NCI-H2029 (cell line): ENCODE measurements around the gene GNA12.

Source experiments
- DNase-seq: peaks from one replicate; lab custom pipeline; 2025; lab: John Stamatoyannopoulos, UW

GNA12 gene

DNA sequence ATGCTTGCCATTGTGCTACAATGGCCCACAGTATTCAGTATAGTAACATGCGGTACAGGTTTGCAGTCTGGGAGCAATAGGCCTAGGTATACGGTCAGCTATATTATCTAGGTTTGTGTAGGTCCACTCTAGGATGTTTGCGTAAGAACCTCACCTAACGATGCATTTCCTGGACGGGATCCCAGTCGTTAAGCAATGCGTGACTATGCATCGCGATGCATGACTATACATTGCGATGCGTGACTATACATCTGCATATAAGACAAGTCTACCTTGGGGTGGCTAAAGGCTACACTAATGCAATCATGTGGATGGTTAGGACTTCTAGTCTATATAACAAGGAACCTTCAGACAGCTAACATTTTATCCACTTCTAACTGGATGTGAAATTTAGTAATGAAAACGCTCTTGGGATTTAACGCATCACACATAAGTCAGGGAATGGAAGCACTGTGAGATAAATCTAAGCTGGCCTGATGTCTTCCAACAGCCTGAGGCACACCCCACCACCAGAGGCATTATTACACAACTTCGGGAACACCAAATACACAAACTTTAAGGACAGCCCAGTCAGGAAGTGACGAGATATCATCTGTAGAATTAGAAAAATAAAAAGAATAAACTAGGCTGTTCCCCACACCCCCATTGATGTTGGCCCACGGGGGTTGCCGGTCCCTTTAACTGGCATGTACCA, 9.2 kb downstream of the GNA12 start:
- DNase-seq: no peak

- DNase-seq: no peak
These were observed 10.8 kb downstream of the GNA12 start for GRCh38 chr7:2833083-2833910.

DNA sequence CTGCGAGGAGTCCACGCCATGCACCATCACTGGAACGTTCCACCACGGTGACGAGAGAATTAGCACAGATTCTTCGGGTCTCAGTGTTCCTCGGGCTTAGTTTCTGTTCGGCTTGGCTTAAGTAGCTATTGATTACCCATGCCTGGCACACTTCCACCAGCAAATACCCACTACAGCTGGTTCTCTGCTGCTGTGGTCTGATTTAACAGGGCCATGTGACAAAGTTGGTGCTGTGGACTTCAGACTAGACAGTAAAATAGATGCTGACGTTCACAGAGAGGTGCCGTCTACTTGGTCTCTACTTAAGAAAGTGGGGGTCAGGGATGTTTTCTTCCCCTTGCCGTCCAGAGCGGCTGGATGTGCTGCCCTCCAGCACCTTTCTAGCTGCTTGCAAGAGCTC, 11.6 kb downstream of the GNA12 start:
- DNase-seq: no peak

DNA sequence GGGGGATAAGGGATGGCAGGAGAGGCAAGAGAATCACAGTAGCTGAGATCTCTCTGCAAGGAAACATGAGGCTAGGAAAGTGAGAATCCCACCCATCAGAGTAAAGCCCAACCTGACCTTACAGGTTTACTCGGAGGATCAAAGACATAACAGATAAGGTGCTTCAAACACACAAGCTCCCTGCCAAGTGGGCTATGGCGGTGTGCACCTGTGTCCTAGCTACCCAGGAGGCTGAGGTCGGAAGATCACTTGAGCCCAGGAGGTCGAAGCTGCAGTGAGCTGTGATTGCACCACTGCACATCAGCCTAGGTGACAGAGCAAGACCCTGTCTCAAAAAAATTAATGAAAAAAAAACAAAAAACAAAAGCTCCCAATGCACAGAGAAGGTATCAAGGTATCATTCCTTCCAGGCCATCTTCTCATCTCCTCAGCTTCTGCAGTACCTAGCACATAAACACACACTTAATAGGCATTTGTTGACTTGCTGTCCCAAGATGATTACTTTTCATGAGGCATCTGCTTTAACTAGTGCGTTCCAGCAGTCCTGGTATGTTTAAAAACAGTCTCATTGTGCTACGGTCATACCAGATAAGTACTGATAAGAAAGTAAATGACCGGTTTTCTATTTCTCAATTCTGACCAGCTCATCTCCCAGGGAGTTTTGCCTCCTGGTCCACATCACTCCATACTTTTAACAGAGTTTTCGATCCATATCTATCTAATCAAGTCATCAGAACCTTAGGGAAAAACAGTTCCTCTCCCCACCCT, 13.3 kb downstream of the GNA12 start:
- DNase-seq: no peak

DNA sequence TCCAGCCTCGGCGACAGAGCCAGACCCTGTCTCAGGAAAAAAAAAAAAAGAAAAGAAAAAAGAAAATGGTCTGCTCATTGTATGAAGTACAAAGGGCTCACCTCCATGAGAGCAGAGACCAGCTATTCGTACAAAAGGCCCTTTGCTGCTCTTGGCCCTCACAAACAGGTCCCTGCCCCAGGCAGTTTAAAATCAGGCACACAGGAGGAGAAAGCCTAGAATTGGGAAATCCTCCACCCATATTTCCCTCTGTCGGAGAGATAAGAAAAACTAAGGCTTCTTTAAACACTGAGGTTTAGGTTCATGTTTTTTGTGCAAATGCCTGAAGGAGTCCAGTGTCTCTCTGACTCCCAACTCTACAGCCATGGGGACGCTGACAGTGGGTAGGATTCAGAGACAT, 15.1 kb downstream of the GNA12 start:
- DNase-seq: no peak

DNA sequence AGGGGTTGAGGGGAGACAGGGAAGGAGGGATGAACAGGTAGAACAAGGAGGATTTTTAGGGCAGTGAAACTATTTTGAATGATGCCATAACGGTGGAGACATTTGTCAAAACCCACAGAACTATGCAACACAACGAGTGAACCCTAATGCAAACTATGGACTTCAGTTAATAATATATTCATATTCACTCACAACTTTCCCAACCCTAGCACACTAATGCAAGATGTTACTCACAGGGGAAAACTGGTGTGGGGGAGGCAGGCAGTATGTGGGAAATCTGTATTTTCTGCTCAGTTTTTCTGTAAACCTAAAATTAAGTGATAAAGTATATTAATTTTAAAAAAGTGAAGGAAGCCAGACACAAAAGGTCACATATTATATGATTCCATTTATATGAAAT, 17.3 kb downstream of the GNA12 start:
- no peak for DNase-seq

DNA sequence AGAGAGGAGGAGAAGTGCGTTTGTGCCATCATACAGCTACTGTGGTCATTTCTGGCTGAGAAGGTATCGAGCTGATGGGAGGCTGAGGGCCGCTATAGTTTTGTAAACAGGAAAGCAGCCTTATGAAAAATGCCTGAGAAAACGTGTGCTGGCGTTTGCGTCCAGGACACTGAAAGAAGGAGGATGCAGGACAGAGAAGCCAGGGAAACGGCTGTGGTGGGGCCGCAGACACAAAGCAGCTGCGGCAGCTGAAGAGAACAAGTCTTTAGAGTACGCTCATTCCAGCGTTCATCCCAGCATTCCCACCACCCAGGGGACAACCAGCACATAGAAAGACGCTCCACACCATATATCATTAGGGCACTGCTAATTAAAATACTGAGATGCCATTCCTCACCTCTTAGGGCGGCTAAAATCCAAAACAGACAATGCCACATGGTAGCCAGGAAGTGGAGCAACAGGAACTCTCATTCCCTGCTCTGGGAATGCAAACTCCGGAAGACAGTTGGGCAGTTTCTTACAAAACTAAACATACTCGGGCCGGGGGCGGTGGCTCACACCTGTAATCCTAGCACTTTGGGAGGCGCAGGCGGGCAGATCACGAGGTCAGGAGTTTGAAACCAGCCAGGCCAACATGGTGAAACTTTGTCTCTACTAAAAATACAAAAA, 18.4 kb downstream of the GNA12 start:
- DNase-seq: no peak

DNA sequence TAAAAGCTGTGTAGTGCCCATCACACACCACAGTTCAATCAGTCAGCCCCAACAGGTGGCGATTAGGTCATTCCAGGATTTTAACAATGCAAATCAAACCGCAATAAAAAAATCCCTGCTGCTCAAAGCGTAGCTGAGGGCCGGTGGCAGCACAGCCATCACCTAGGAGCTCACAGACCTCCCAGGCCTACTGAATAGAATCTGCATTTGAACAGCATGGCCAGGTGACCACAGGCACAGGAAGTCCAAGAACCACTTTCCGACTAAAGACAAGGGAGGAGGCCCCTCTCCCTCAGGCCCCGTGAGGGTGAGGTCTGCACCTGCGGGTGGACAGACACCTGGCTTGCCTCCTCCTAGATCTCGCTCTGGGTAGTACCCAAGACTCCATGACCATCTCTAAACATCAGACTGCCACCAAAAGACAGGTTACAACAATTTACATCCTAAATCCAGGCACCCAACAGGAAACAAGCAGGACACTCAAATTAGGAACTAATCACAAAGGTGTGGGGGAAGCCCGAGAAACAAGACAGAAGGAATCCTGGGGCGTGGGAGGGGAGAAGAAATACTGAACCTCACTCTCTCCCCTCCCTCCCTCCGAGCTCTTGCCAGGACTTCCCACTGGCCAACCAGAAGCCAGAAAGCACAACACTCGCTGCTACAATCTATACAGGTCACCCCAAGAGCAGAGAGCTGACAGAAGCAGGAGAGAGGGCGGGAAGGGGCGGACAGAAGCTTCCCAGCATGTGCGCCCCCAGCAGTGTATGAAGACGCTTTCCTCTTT, 19.2 kb downstream of the GNA12 start:
- DNase-seq: no peak

GRCh38 chr7:2824026-2824677, 20.0 kb downstream of the GNA12 start:
- DNase-seq: no peak

- DNase-seq: no peak
These were observed 21.0 kb downstream of the GNA12 start for GRCh38 chr7:2823130-2823529.

GRCh38 chr7:2821842-2822507, 22.1 kb downstream of the GNA12 start:
- DNase-seq: no peak

DNA sequence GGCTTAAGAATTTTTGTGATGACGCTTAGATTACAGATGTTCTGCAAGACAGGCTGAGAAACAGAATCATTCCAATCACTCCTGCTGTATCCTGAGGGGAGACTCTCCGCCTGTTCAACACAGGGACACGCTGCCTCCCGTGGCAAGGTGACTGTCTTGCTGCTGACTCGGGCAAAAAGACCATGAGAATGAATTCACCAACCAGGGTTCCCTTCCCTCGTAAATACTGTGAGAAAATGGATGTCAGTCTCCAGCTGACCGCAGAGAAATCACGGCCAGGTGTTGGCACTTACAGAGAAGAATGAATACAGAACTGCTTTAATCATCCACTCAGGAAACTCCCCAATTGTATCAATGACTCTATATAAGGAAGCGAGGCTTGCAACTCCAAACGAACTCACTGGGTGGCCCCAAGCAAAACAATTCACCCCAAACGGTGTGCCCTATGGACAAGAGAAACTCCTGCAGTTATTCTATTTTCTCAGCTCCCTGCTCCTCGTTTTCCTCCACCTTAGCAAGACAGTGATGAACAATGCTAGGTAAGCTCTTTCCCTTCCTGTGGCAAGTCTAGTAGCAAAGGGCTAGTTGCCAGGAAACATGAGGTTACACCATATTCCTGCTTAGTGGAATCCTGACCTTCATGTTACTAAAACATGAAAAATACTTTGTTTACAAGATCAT, 22.8 kb downstream of the GNA12 start:
- DNase-seq: peak; percentile 20

DNA sequence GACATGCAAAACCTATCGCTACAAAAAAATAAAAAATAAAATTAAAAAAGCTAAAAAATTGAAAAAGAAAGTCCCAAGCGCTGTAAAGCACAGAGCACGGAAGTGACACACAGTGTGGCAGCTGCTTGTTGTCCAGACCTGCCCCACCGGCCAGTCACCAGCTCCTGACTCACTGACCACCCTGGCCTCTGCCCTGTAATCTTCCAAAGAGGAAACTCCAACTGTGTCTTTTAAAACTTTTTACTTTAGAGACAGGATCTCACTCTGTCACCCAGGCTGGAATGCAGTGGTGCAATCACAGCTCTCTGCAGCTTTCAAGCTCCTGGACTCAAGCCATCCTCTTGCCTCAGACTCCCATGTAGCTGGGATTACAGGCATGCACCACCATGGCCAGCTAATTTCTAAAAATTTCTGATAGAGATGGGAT, 23.6 kb downstream of the GNA12 start:
- no peak for DNase-seq

DNA sequence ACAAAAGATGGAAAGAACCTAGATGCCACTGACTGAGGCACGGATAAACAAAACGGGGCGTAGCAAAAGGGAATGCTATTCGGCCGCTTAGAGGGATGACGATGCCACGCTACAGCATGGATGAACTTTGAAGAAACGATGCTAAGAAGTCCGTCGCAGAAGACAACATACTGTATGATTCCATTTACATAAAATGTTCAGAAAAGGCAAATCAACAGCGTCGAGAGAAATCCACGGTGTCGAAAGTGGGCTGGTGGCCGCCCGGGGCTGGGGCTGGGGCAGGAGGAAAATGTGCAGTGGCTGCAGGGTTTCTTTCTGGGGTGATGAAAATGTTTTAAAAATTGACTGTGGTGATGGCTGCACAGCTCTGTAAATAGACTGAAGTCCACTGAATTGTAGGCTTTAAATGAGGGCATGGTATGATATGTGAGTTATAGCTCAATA, 24.1 kb downstream of the GNA12 start:
- DNase-seq: no peak

DNA sequence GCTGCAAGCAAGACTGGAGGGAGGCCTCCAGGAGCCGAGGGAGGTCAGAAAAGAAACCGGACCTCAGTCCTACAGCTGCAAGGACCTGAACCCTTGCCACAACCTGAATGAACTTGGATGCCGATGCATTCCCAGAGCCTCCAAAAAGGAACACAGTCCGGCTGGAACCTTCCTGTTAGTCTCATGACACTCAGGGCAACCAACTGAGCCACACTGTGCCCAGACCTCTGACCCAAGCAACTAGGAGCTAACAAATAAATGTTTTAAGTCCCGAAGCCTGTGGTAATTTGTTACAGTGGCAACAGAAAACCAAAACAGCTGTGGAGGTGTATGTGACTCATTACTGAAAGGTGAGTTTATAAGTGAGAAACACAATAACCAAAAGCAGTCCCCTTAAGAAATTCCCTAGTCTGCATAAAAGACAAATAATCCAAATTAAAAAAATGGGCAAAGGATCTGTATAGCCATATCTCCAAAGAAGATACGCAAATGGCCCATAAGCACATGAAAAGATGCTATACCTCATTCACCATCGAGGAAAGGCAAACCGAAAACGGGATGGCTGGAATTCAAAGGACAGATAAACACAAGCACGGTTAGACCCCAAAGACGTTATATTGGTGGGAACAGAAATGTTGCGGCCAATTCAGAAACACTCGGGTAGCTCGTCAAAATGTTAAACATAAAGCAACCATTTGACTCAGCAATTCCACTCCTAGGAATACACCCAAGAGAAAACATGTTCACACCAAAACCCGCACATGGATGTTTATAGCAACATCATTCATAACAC, 24.8 kb downstream of the GNA12 start:
- no peak for DNase-seq

- DNase-seq: no peak
These were observed 25.5 kb downstream of the GNA12 start for GRCh38 chr7:2818653-2819052.

GRCh38 chr7:2818121-2818520, 26.0 kb downstream of the GNA12 start:
- no peak for DNase-seq

GRCh38 chr7:2817456-2817855, 26.7 kb downstream of the GNA12 start:
- no peak for DNase-seq

DNA sequence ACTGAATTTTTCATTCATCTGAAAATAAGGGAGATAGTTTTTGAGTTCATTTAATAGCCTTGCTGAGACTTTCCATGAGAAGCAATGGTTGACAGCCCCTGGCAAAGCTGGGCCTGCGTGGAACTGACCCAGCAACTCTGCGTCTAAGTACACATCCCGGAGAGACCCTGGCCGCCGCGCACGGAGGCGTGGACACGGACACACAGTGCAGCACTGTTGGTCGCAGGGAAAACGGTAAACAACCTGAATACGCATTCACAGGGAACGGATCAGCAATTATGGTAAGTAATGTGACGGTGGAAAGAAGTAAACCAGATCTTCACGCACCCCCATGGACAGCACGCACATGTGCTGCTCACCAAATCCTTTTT, 28.2 kb downstream of the GNA12 start:
- DNase-seq: no peak
